Ishikawa (cell line): ENCODE results near the gene ZNF770.

Source experiments
- FOXM1 ChIP-seq: IDR thresholded peaks from 2 replicates; pipeline ENCODE4 v1.6.1; 2012; ENCODE audit warnings: low read depth, borderline replicate concordance
- MAX ChIP-seq: IDR thresholded peaks from 2 replicates; pipeline ENCODE4 v1.6.1; 2012
- RAD21 ChIP-seq: IDR thresholded peaks from 2 replicates; pipeline ENCODE4 v1.6.1; 2012; ENCODE audit warnings: low read depth
- REST ChIP-seq: IDR thresholded peaks from 2 replicates; pipeline ENCODE4 v1.6.1; 2012; ENCODE audit warnings: low read depth, mild to moderate bottlenecking
- TEAD4 ChIP-seq: IDR thresholded peaks from 2 replicates; pipeline ENCODE4 v1.6.1; 2012
- USF1 ChIP-seq: IDR thresholded peaks from 2 replicates; pipeline ENCODE4 v1.6.1; 2012

GRCh38 chr15:34976743-34977142, 11.3 kb downstream of the ZNF770 start:
- no peak for TF ChIP-seq USF1
- no peak for TF ChIP-seq REST
- no peak for TF ChIP-seq TEAD4
- TF ChIP-seq RAD21 = no peak
- TF ChIP-seq FOXM1 = no peak
- TF ChIP-seq MAX = no peak
